Measurements from ENCODE around the gene NPPB.

Gene NPPB

DNA sequence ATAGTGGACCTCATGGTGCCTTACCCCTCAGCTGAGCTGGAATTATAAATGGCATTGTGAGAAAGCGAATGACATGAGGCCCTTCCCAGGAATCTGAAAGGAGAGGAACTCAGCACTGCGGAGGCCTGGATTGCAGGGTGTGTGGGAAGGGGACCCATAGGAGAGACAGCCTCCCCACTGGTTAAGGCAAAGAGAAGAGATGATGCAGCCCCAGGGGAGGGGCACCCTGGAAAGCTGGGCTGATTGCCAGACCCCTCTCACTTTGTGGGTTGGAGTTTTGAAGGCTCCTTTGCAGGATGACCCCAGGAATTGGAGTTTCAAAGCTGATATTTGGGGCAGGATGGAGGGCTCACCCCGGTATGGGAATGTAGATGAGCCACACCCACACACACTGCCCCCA is 2.0 kb downstream of the NPPB start:
- no peak for DNase-seq

DNA sequence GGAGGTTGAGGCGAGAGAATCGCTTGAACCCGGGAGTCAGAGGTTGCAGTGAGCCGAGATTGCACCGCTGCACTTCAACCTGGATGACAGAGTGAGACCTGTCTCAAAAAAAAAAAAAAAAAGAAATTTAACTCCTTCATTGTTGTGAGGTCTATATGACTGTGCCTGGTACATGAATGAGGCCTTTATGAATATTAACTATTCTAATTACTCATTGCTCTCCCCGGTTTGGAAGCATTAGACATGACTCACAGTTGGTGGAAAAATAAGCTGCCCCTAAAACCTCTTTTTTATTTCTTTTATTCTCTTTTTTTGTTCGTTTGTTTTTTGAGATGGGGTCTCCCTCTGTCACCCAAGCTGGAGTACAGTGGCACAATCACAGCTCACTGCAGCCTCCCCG is 3.3 kb downstream of the NPPB start:
- DNase-seq: no peak

DNA sequence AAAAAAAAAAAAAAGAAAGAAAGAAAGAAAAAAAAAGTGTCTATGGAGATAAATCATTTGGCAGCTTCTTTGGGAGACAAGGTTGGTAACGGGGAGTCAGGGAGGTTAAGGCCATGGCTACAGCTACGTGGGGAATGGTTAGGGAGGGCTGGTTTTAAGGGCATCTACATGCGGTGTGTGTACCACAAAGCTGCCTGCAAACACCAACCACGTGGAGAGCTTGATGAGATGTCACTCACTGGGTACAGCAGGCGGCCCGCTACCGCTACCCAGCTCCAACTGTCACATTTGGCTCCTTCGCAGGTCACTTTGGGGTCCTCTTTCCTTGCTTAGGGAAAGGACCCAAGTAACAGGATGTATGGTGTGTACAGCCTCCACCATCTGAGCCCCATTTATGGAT is 4.2 kb downstream of the NPPB start:
- DNase-seq: no peak

DNA sequence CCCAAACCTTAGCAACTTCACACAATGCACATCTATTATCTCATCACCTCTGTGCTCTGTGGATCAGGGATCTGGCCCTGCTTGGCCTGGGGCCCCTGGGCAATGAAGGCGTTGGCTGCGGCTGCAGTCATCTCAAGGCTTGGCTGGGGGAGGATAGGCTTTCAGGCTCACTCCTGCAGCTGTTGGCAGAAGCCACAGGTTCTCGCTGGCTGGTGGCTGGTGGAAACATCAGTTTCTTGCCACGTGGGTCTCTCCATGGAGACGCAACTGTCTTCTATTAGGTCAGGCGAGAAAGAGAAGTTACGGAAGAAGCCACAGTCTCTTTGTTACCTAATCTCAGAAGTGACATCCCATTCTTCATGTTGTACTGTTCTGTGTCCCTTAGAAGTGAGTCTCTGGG is 7.6 kb downstream of the NPPB start:
- DNase-seq: no peak

DNA sequence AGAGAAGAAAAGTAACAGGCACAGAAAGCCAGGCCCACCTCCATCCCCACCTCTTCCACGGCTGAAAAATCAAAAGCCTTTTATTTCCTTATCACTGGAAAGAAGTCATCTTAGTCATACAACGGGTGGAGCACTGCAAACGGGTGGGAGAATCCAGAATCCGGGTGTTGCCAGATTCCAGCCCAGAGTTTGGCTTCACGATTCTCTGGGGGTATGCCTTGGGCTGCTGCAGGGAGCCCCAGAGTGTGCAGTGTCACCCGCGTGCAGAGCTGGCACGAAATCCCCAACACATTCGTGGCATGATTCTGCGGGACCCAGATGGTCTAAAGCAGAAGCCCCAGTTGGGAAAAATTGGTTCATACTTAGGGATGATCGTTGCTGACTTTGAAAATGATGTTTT is 8.6 kb downstream of the NPPB start:
- no peak for DNase-seq

DNA sequence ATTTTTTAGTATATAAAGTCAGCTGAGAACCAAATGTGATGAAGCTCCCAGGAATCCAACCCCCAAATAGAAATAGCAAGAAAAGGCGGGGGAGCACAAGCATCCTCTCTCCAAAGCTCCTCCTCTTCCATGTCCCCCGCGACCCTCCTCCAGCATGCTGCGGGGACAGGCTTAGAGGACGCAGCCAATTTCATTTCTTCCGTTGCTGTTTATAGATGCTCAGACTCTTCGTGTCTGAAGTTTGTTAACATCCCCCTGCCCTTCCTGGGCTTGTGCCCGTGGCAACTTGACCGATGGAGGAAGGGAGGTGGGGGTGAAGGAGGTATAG is 10.4 kb downstream of the NPPB start:
- no peak for DNase-seq

DNA sequence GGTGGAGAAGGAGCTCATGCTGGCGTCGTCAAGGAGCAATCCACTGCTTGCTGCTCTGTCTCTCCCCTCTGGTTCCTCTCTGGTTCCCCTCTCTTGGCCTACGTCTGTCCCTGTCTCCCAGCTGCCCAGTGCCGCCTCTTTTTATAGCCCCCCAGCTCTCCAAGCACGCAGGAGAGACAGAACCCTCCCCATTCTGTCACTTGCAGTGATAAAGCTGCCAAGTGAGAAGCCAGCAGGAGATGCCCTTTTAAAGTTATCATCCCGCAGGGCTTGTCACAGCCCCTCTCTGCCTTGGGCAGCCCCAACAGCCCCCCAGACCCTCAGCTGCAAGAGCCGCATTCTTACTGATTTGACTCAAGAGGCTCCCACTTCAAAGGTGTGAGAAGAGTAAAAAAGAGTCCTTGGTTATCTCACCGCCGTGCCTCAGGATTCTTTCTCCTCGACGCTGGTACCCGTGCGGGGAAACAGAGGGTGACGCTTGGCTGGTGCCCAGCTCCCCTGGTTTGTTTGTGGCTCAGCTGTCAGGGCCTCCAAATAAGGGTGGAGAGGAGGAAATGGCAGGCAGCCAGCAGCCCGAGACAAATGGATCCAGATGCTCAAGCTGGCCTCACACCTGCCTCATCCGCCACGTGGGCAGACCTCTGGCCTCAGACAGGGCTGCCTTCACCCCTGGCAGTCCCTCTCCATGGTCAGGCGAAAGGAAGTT is 10.9 kb downstream of the NPPB start, which contains the start of gene NPPA:
Gene NPPA, minus strand, starts transcription at position 117 of the 706 bp plus-strand sequence. Its CDS starts 99 bp downstream, at position 18.
- peak; percentile 93 for DNase-seq

DNA sequence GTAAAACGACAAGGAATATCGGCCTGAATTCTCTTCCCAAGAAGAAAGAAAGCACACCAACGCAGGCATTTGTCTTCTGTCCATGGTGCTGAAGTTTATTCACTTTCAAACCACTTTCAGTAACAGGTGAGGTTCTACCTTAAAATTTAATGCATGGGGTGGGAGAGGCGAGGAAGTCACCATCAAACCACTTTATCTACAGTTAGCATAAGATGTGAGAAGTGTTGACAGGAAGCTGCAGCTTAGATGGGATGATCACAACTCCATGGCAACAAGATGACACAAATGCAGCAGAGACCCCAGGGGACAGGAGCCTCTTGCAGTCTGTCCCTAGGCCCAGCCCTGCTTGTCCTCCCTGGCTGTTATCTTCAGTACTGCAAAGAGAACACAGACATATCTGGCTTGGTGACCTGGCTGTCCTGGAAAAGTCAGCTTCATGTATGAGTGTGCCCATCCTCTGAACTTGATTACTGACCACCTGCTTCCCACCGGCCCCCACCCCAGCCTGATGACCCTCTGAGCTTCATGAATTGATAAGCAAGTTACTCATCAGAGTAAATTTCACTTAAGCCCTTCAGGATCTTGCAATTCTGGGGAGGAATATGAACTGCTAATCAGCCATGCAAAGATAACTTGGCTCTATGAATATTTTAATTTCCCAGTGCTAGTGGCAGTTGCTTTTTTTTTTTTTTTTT is 13.0 kb downstream of the NPPB start:
- no peak for DNase-seq

DNA sequence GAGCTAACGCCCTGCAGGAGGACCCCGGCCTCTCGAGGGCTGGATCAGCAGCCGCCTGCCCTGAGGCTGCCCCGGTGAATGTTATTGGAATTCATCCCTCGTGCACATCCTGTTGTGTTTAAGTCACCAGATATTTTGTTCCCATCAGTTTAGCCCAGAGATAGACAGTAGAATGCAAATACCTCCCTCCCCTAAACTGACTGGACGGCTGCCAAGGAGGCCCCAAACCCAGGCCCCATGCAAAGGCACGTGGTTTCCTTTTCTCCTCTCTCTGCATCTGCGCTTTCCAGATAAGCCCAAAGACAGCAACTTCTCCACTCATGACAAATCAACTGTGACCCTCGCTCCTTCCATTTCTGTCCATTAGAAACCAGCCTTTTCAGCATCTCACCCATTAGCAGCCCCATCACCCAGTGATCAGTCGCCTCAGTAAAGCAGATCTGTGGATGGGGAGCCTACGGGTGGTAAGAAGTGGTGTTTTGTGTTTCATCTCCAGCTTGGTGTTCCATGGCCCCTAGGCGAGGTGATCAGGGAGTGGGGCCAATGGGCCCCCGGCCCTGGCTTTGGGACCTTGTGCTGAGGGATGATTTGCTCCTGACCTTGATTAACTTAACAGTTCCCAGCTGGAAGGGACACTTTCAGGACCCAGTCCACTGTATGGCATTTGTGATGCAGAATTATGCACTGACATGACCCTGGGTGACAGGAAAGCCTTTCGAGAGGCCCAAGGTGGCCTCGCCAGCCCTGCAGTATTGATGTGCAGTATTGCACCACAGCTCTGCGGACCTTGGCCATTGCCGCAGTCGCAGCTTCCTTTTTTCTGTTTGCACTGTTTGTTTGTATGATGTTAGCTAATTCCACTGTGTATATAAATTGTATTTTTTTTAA is 16.3 kb downstream of the NPPB start:
- DNase-seq: no peak

DNA sequence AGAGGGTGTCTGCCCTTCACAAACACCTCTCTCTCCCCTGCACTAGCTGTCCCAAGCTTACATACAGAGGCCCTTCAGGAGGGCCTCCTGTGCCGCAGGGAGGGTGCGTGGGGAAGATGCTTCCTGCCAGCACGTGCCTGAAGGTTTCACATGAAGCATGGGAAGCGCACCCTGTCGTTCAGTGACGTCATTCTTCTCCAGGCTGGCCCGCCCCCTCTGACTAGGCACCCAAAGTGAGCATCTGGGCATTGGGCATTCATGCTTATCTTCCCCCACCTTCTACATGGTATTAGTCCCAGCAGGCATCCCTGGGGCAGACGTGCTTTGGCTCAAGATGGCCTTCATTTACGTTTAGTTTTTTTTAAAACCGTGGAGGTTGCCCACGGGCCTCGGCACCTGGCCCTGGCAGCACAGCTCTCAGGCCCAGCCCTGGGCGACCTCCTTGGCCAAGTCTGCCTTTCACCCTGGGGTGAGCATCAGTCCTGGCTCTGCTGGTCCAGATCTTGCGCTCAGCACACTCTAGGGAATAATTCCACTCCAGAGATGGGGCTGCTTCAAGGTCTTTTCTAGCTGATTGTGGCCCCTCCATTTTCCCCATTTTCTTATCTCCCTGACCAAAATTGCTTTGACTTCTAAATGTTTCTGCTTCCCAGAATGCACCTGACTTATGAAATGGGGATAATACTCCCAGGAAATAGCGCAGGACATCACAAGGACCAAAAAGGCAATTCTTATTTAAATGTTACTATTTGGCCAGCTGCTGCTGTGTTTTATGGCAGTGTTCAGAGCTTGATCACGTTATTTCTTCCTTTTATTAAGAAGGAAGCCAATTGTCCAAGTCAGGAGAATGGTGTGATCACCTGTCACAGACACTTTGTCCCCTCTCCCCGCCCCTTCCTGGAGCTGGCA is 17.2 kb downstream of the NPPB start:
- no peak for DNase-seq

DNA sequence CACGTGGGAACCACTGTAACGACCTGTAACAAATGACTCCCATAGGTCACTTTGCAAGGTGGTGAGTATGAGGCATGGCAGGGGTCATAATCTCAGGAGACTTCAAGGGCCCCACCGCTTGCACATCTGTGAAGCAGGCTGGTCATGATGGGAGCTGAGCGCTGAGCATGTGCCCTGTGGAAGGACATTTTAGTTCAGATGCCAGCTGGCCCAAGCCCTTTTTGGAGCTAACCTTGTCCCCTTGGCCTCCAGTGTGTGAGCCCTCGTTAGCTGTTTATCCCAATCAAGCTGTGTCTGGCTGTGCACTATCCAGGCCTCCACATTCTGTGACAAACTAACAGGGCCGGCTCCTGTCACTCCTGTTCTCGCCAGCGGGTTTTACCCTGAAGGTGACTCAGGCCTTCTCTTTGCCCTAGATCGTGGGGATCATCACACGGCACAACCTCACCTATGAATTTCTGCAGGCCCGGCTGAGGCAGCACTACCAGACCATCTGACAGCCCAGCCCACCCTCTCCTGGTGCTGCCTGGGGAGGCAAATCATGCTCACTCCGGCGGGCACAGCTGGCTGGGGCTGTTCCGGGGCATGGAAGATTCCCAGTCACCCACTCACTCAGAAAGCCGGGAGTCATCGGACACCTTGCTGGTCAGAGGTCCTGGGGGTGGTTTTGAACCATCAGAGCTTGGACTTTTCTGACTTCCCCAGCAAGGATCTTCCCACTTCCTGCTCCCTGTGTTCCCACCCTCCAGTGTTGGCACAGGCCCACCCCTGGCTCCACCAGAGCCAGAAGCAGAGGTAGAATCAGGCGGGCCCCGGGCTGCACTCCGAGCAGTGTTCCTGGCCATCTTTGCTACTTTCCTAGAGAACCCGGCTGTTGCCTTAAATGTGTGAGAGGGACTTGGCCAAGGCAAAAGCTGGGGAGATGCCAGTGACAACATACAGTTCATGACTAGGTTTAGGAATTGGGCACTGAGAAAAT is 18.7 kb downstream of the NPPB start:
- no peak for DNase-seq

DNA sequence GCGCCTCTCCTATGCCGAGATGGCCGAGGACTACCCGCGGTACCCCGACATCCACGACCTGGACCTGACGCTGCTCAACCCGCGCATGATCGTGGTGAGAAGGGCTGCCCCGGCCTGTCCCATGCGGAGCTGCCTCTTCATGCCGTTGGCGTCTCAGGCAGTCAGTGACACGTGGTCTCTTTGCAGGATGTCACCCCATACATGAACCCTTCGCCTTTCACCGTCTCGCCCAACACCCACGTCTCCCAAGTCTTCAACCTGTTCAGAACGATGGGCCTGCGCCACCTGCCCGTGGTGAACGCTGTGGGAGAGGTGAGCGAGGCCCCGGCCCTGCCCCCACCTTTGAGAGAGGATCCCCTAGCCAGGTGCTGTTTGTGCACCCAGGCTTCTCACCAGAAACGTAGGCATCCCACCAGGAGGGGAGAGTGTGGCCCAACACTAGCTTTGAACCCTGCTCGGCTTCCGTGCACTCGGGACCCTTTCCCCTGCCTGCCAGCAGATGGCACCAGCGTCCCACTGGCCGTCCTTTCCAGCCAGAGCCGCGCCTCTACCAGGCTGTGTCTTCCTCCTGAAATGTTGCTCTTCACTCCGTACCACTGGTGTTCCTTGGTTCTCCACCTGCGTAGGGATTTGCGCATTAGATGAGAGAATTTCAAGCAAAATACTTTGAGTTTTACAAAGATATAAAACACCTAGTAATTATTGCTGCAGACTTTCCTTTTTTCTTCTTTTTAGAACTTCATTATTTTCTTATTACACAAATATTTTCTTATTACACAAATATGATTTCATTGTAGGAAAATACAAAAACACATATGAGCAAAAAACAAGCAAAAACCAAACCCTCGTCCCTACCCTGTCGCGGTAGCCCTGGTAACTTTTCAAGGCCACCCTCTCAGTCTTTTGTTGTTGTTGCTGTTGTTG is 20.1 kb downstream of the NPPB start:
- DNase-seq: peak; percentile 56

DNA sequence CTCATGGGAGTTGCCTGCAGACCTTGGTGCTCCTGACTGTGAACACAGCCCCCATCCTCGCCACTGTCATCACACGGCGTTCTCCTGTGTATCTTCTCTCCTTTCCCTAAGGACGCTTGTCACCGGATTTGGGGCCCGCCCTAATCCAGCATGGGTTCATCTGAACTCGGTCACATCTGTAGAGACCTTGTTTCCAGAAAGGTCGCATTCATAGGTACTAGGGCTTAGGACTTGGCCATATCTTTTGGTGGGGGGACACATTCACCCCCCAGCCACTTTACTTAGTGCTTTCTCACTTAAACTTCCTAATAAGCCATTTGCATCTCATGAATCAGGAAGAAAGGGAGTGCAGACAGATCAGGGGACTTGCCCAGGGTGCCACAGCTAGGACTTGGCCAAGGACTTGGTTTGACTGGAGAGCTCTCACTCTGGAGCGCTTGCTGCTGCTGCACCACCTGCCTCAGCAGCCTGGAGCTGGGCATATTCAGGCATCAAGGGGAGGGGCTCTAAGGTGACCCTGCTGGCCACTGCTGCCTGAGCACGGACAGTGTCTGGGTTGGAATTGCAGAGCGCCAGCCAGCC is 20.9 kb downstream of the NPPB start:
- DNase-seq: no peak

DNA sequence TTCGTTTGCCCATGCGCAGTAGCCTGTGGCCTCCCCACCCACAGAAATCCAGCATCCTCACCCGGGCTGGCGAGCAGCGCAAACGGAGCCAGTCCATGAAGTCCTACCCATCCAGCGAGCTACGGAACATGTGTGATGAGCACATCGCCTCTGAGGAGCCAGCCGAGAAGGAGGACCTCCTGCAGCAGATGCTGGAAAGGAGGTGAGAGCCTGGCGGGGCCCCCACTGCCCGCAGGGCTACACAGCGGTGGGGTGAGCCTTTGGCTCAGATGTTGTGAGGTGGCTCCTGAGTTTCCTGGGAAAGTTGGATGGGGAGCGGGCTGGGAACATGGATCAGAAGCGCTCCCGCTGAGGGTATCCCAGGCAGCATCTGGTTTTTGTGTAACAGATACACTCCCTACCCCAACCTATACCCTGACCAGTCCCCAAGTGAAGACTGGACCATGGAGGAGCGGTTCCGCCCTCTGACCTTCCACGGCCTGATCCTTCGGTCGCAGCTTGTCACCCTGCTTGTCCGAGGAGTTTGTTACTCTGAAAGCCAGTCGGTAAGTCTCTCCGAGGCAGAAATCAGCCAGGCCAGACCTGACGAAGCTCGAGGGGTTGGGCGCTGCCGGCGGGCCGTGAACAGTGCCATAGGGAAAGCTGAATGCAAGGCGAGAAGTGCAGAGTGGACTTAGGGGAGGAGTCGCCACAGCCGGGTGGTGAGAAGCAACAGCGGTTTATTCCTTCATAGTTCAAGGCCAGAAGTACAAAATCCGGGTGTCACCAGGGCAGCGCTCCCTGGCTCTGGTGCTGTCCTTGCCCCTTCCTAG is 21.6 kb downstream of the NPPB start:
- no peak for DNase-seq

DNA sequence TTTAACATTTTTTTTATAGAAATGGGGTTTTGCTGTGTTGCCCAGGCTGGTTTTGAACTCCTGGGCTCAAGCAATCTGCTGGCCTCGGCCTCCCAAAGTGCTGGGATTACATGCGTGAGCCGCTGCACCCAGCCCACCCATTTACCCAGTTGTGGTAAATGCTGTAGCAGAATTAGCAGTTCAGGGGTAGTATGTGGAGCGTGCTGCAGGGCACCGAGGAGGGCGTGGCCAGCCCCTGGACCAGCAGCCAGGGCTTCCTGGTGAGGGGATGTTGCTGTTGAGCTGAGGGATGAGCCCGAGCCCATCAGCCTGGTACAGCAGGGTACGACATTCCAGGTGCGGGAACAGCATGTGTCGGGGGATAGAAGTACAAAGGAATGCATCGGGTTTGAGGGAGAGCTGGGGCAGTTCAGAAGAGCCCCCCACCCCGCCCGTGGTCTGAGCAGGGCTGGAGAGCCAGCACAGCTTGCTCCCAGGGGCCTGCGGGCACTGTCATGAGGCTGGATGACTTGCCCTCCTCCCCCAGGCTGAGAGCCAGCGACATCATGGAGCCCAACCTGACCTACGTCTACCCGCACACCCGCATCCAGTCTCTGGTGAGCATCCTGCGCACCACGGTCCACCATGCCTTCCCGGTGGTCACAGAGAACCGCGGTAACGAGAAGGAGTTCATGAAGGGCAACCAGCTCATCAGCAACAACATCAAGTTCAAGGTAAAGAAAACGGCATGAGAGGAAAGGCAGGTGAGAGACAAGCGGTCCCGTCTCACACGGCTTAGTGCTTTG is 23.1 kb downstream of the NPPB start:
- no peak for DNase-seq

DNA sequence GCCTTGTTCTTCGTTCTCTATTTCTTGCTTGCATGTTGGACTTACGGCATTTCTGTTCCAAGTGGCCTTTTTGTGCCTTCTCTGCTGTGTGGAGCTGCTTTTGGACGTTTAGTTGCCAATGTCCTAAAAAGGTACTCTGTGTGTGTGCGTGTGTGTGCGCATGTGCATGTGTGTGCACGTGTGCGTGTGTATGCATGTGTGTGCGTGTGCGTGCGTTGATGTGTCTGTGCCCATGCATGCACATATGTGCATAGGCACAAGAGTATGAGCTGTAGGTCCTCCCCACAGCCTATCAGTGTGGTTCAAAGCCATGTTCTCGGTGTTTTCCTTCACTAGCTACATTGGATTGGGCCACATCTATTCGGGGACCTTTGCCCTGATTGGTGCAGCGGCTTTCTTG is 24.8 kb downstream of the NPPB start:
- DNase-seq: no peak

DNA sequence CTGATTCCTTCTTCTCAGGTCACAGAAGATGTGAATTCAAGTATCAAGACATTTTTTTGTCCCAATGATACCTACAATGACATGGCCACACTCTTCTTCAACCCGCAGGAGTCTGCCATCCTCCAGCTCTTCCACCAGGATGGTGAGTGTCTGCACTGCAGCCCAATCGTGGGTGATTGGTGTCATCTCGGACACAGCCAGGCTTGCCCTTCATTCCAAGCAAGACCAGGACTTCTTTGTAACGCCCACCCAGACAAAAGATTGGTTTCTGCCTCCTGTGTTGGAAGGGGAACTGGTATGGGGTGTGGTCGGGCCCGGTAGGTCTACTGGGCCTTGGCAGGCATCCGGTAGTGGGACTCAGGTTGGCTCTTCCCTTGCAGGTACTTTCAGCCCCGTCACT is 25.2 kb downstream of the NPPB start:
- DNase-seq: no peak

Data from NCI-H510A (cell line).